GM19035 (cell line): ENCODE data around the gene UNKL.

ENCODE experiments used
- ATAC-seq: cut with Tn5 transposase; IDR thresholded peaks from one replicate; pipeline ENCODE4 v1.9.1; 2021; ENCODE audit not compliant: unreplicated experiment

Gene UNKL

DNA sequence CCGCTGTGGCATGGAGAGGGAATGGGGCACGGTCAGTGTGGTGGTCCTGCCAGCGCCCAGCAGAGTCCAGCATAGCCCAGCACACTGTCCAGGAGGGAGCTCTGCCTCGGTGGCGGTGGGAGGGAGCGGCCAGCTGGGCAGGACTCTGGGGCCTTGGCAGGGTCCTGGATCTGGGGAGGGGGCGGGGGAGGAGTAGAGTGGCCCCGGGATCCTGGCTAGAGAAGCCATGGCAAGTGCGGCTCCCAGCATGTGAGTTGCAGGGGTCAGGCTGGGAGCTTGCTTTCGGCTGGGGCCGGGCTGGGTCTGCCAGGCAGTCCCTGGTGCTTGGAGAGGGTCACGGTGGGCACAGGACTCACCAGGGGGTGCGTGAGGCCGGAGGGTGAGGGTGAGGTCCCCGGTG is 58.9 kb downstream of the UNKL start:
- no peak for ATAC-seq

DNA sequence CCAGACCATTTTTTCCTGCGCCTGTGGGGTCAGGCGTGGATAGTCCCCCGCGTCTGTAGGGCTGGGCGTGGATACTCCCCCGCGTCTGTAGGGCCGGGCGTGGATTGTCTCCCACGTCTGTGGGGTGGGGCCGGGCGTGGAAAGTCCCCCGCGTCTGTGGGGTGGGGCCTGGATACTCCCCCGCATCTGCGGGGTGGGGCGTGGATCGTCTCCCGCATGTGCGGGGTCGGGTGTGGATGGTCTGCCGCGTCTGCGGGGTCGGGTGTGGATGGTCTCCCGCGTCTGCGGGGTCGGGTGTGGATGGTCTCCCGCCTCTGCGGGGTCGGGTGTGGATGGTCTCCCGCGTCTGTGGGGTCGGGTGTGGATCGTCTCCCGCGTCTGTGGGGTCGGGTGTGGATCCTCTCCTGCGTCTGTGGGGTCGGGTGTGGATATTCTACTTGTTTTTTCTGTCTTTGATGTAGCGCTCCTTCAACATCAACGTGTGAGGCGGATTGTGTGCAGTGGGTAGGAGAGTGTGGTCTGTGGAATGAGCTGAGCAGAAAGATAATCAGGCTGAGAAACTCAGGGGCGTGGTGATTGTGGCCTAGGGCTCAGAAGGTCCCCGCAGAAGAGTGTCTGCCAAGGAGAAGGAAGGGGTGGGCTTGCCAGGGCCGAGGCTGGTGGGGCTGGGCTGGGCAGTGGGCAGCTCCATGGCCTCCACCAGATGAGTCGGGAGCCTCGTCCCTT is 59.5 kb downstream of the UNKL start:
- no peak for ATAC-seq

DNA sequence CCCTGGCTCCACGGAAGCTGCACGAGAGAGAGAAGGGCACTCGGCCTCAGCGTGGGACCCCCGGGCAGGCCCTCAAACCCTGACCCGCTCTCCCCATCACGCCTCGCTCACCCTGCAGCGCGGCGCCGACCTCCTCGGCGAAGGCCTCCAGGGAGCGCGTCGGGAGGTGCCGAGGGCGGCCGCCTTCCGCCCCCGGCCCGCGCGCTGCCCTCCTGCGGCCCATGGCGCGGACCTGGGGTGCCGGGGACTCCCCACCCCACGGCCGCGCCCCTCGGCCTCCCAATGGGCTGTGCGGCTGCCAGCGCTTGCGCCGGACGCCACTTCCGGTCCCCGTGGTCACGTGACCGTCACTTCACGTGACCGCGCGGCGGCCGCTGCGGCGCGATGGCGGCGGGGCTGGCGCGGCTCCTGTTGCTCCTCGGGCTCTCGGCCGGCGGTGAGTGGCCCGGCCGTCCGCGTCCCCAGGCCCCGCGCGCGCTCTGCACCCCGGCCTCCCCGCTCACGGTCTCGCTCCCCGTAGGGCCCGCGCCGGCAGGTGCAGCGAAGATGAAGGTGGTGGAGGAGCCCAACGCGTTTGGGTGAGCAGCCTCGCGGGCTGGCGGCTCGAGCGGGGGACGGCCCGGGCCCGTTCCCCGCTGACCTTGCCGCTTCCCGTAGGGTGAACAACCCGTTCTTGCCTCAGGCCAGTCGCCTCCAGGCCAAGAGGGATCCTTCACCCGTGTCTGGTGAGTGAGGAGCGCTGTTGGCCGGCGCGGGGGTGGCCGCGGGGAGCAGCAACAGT is 62.7 kb downstream of the UNKL start, which contains the start of the genes GNPTG and TSR3:
Gene GNPTG (plus strand): TSS at position 350 of the 781 bp plus-strand sequence. CDS start 35 bp downstream, at position 385.
Gene TSR3 (minus strand): TSS at position 297 of the 781 bp plus-strand sequence. CDS start 74 bp downstream, at position 223.
- peak; percentile 69 for ATAC-seq

DNA sequence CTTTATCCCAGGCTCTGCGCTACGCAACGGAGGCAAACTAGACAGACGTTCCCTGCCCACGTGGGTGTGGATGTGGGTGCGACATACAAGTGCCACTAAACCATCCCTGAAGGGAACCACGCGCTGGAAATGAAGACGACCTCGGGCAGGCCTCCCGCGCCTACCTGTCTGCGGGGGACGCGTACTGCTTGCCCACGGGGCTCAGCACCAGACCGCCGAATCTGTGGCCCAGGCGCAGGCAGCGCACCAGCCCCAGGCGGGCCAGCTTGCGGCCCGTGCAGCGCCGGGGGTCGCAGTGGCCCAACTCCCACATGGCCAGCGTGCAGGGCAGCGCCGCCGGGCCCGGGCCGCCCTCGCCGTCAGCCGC is 63.3 kb downstream of the UNKL start:
- peak; percentile 30 for ATAC-seq

DNA sequence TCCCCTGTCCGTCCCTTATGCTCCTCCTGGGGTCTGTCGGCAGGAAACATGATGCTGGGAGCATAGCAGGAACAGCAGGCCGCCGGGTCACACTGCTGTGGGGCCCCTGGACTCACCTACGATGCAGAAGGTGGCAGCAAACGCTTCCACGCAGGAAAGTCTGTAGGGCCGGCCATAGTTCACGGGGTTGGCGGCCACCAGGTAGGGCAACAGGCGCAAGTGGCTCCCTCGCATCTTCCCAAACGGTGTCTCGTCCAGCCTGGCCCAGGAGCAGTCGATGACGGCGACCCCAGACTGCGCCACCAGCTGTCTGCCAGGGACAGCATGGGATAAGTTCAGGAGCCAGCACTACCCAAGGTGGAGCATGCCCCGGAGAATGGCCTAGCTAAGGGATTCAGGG is 63.8 kb downstream of the UNKL start:
- no peak for ATAC-seq

DNA sequence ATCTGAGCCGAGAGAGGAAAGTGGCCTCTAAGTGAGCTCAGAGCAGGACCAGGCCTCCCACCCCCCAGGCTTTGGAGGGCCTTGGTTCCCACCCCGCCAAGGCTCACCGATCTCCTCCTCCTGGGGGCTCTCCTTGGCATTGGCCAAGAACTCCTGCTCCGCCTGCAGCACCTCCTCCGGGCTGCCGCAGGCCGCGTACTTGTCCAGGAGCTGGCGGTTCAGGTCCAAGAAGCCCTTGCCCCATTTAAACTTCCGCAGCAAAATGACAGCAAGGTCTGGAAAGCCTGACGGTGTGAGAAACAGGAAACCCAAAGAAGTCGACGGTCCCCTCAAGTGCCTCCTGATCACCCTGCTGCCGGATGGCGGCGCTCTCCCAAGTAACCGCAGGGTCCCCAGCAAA is 64.6 kb downstream of the UNKL start:
- no peak for ATAC-seq

DNA sequence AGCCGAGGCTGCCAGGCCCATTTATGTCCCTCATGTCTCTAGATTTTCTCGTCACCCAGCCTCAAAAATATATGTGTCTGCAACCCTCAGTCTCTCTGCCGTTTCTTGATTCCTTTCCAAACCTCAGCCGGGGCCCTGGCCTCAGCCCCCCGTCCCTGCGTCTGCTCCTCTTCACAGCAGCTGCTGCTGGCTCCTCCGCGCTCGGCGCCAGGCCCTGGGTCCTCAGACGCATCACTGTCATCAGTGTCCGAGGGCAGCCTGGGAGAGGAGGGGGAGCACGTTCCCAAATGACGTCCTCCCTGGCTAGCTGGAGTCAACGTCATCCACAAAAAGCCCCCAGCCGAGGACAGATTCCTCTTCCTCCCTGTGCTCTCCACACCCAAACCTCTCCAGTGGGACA is 65.2 kb downstream of the UNKL start:
- ATAC-seq = no peak

DNA sequence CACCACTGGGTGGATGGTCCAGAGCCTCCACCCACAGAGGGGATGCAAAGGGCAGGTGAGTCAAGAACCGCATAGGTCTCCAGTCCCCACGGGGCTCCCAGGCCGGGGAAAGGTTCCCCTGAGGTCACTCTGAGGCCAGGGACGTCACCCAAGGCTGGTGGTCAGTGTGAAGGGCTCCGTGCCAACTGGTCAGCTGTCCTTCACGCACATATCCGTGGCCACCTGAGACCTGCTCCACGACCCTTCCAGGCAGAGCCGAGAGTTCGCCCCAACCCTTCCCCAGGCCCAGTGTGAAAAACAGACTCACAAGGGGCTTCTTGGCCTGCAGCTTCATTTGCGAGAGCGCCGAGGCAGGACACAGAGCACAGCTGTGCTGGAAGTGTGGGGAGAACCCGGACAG is 65.6 kb downstream of the UNKL start:
- ATAC-seq = no peak

DNA sequence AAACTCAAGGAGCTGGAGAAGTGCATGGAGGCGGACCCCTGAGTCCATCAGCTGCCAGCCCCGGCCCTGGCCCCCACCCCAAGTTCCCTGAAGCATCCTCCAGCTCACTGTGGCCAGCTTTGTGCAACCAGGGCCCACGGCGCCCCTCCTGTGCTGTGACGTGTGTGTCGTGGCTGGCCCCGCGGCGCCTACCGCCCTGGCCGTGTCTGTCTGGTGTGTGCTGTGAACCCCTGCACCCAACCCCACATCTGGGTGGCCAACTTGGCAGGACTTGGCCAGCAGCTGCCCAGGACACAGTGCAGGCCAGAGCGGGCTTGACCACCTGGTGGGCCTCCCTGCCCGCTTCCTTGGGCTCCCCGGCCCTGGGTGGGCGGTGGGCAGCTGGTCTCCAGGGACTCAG is 66.1 kb downstream of the UNKL start:
- ATAC-seq = no peak

DNA sequence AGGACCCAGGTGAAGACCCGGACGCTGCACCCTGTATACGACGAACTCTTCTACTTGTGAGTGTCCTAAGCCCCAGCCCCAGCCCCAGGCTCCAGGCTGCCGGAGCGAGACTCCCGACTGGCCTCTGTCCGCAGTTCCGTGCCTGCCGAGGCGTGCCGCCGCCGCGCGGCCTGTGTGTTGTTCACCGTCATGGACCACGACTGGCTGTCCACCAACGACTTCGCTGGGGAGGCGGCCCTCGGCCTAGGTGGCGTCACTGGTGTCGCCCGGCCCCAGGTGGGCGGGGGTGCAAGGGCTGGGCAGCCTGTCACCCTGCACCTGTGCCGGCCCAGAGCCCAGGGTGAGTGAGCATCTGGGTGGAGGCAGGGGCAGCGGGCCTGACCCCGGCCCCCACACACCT is 66.5 kb downstream of the UNKL start:
- ATAC-seq = no peak

DNA sequence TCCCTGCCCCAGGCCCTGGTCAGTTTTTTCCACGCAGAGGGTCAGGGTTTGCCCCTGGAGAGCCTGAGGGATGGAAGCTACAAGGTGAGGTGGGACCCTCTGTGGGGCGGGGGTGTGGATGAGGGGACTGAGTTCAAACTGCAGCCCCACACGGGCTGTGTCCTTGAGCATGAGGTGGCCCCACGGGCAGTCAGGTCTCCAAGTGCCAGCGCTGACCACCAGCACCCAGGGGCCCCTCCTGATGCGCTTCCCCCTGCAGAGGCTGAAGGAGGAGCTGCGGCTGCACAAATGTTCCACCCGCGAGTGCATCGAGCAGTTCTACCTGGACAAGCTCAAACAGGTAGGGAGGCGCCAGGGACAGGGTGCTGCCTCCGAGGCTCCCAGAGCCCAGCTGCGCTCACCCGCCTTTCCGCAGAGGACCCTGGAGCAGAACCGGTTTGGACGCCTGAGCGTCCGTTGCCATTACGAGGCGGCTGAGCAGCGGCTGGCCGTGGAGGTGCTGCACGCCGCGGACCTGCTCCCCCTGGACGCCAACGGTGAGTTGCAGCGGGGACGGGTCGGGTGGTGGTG is 67.1 kb downstream of the UNKL start:
- ATAC-seq = no peak

DNA sequence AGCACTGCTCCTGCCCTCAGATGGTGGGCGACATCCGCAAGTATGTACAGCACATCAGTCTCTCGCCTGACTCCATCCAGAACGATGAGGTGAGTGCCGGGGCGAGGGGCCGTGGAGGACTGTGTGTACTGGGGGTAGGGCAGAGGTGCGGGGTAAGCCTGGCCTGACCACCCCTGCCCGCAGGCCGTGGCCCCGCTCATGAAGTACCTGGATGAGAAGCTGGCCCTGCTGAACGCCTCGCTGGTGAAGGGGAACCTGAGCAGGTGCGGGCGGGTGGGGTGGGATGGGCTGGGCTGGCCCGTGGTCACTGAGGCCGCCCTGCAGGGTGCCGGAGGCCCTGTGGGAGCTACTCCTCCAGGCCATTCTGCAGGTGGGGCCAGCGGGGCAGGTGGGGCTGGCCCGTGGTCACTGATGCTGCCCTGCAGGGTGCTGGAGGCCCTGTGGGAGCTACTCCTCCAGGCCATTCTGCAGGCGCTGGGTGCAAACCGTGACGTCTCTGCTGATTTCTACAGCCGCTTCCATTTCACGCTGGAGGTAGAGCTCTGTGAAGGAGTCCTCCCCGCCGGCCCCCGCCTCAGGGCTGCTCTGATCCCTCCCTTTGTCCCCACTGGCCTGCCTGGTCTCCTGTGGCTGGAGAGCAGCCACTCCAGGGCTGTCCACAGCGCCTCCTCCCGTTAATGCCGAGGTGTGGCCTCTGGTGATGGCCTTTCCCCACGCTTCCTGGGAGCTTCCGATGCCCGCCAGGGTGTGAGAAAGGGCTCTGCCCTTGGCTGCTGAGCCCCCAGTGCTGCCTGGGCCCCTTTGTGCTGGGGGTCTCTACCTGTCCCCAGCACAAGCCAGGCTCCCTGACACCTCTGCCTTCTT is 67.8 kb downstream of the UNKL start:
- ATAC-seq = no peak

DNA sequence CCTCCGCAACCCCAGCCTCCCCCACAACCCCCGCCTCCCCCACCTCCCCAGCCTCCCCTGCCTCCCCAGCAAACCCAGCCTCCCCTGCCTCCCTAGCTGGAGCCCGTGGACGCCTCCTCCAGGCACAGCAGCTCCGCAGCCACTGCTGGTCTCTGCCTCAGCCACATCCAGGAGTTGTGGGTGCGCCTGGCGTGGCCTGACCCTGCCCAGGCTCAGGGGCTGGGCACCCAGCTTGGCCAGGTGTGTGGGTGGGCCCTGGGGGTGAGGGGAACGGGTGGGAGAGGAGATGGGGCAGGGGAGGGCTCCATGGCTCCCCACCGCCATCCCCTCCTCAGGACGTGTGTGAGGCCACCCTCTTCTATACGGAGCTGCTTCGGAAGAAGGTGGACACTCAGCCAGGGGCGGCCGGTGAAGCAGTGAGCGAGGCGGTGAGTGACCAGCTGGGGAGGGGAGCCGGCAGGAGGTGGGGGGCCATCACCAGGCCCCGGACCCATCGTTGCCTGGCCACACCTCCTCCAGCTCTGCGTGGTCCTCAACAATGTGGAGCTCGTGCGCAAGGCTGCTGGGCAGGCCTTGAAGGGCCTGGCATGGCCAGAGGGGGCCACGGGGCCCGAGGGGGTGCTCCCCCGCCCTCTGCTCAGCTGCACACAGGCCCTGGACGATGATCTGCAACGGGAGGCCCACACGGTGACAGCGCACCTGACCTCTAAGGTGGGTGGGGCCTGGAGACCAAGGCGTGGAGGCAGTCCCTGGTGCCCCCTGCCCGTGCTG is 68.7 kb downstream of the UNKL start:
- no peak for ATAC-seq

DNA sequence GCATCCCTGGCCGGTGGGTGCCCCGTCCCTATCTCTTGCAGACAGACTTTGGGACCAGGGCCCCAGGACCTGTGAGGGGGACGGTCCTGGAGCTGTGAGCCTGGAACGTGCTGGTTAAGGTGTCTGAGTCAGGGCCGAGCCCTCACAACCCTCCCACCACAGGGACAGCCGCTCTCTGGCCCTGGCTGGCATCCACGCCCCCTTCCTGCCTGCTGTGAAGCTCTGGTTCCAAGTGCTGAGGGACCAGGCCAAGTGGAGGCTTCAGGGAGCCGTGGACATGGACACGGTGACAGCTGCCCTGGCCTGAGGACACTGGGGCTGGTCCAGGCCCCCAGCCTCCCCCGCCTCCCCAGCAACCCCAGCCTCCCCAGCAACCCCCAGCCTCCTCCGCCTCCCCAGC is 69.4 kb downstream of the UNKL start:
- ATAC-seq = no peak

DNA sequence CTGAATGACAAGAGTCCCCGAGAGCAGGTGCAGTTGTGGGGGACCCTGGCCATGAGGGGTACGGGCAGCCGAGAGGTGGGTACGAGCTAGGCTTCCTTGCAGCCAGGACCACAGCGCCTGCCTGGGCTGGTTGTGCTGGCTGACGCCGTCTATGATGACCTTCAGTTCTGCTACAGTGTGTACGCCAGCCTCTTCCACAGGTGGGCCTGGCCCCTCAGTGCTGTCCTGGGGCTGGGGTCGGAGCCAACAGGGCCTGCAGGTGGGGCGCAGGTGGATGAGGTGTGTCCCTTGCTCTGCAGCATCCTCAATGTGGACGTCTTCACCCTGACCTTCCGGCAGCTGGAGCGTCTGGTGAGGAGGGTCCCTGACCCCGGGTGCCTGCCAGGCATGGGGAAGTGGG is 70.0 kb downstream of the UNKL start:
- no peak for ATAC-seq

DNA sequence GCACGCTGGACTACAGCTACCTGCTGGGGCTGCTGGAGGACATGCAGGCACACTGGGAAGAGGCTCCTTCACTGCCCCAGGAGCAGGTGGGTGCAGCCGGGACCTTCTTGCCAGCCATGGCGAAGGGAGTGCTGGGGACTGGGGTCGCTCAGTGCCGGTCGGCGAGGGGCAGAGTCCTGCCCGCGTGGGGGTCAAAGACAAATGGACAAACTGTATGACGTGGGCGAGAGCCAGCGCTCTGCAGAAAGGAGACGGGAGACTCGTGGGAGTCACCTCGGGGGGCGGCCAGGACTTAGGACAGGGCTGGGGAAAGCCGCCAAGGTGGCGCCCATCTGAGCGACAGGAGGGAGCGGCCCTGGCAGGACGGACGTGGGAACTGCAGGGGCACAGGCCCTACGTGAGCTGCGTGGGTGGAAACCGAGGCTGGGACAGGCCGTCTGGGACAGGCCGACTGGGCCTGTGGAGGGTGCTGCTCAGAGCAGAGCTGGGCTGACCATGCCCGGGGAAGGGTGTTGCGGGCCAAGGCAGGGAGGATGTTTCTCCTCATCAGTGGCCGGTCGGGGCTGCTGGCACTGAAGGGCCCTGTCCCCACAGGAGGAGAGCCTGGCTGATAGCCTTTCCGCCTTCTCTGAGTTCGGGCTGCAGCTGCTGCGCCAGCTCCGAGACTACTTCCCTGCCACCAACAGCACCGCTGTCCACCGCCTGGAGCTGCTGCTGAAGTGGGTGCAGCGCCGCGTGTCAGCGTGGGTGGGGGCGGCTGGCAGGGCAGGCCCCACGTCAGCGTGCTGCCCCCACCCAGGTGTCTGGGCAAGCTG is 70.9 kb downstream of the UNKL start:
- no peak for ATAC-seq

DNA sequence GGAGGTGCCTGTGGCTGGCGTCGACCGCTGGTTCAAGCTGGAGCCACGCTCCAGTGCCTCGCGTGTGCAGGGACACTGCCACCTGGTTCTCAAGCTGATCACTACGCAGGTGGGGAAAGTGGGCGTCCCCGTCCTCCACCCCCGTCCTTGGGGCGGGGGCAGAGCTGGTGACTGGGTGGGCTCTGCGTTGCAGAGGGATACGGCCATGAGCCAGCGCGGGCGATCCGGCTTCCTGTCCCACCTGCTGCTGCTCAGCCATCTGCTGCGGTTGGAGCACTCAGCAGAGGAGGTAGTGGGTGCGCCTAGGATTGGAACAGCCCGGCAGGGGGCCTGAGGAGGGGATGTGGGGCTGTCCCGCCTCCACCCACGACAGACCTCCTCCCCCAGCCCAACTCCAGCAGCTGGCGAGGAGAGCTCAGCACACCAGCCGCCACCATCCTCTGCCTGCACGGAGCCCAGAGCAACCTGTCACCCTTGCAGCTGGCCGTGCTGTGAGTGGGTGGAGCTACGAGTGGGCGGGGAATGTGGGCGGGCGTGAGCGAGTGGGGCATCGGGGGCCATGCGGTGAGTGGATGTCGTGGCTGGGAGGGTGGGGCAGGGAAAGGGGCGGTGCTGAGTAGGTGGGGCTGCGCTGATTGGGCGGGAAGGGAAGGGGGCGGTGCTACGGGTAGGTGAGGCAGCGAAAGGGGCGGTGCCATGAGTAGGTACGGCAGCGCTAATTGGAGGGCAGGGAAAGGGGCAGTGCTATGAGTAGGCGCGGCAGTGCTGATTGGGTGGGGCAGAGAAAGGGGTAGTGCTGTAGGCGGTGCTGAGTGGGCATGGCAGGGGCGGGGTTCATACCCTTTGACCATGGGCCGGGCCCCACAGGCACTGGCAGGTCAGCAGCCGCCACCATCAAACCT is 71.7 kb downstream of the UNKL start:
- peak; percentile 91 for ATAC-seq
